ENCODE results near the gene TIMM22.

- no peak for TF ChIP-seq CTCF (conservative IDR thresholded peaks at IDR 0.05)
- no peak for TF ChIP-seq ZFX (IDR thresholded peaks at IDR 0.05)
These were observed 17.8 kb upstream of the TIMM22 start for GRCh38 chr17:979212-979538.

Measured in C4-2B (cell line).